ENCODE measurements around the gene UBA1. TPM values are rescaled to one million over a fixed set of nuclear protein-coding genes. Genes with fewer than 3 reads are reported as not detected.

The UBA1 gene
- total and polyA plus RNA-seq, 2 of the 13 experiments (the other 11 are each of a cell fraction or from before 2014, with no cell fraction given): 93.3 to 129 TPM

- TF ChIP-seq ZNF839 (CRISPR knock-in tag; IDR thresholded peaks at IDR 0.05; ENCODE audit: borderline replicate concordance): no peak
- TF ChIP-seq ZNF136 (CRISPR knock-in tag; IDR thresholded peaks at IDR 0.05; ENCODE audit: low read depth): no peak
- TF ChIP-seq ADNP (CRISPR knock-in tag; IDR thresholded peaks at IDR 0.05): no peak
- TF ChIP-seq ZMAT5 (CRISPR knock-in tag; IDR thresholded peaks at IDR 0.05; ENCODE audit: borderline replicate concordance, low read depth): no peak
- TF ChIP-seq AKNA (CRISPR knock-in tag; IDR thresholded peaks at IDR 0.05; ENCODE audit: borderline replicate concordance): no peak
- no peak for TF ChIP-seq PCBP1 (IDR thresholded peaks at IDR 0.05; ENCODE audit: borderline replicate concordance, low read depth, low read length)
- TF ChIP-seq BCL6 (CRISPR knock-in tag; IDR thresholded peaks at IDR 0.05): no peak
- no peak for TF ChIP-seq ZNF605 (CRISPR knock-in tag; IDR thresholded peaks at IDR 0.05)
- TF ChIP-seq HNF4G (IDR thresholded peaks at IDR 0.05; ENCODE audit: borderline replicate concordance, low read depth, low read length): no peak
- no peak for TF ChIP-seq HNF4G (CRISPR knock-in tag; IDR thresholded peaks at IDR 0.05; ENCODE audit: borderline replicate concordance, low read depth)
- no peak for TF ChIP-seq PHF8 (CRISPR knock-in tag; IDR thresholded peaks at IDR 0.05)
- TF ChIP-seq NR3C1 (CRISPR knock-in tag; IDR thresholded peaks at IDR 0.05): no peak
- no peak for TF ChIP-seq ZFP36 (IDR thresholded peaks at IDR 0.05; ENCODE audit: borderline replicate concordance, low read depth, low read length, partially characterized antibody)
- TF ChIP-seq ESRRA (CRISPR knock-in tag; IDR thresholded peaks at IDR 0.05; ENCODE audit: low read depth): no peak
These were observed 48.7 kb downstream of the UBA1 start (continued) for GRCh38 chrX:47242321-47242720.
